HCT116 (cell line): ENCODE measurements around the gene PDE1A. TPM values are rescaled to one million over a fixed set of nuclear protein-coding genes. Genes with fewer than 3 reads are reported as not detected.

Experiments
- ATAC-seq: fragments of 200-7000 bp; cut with Tn5 transposase; 2 replicates; pipeline ENCODE4 v1.9.1; 2020; ENCODE audit warnings: mild to moderate bottlenecking, moderate library complexity
- BruUV-seq: library from RNA; stranded (reverse); fragments of 400-500 nt; replicated peaks from 2 replicates; lab custom pipeline; 2021; lab: Mats Ljungman, UMichigan
- CTCF ChIA-PET: fragments of 300-600 bp; sonication (Branson Sonifier 250); formaldehyde crosslinking; loops from one replicate; lab custom pipeline; 2021; ENCODE audit warnings: antibody characterized with exemption; lab: Charles Lee
- POLR2A ChIA-PET: fragments of 300-600, 350-600 bp; sonication (Branson Sonifier 250); formaldehyde crosslinking; loops from one replicate; lab custom pipeline; 2021; ENCODE audit warnings: antibody characterized with exemption; lab: Charles Lee
- RAD21 ChIA-PET, 2 experiments: fragments of 300-600 bp; sonication (Branson Sonifier 250); formaldehyde crosslinking; loops; one replicate each; lab custom pipeline; 2023; ENCODE audit warnings: low total read pairs in 2 of 2; ENCODE audit not compliant: uncharacterized antibody in 2 of 2, unreplicated experiment in 2 of 2, low non-redundant PET in 1 of 2; lab: Charles Lee
- DNase-seq: peaks from one replicate; pipeline ENCODE4 v3.0.0-alpha.2; 2010; ENCODE audit warnings: low read depth, low spot score
- H2AFZ ChIP-seq: fragments of 200-600 bp; shearing (Covaris generic), sonication (generic); 2 replicates; pipeline ENCODE4 v1.6.1; 2017; ENCODE audit warnings: low read depth, mixed run types, mixed read lengths, antibody characterized with exemption, low read length; ENCODE audit not compliant: poor library complexity, severe bottlenecking
- H3K27ac ChIP-seq: 2 replicates; pipeline ENCODE4 v1.5.1; 2012; ENCODE audit warnings: low read depth, low read length
- H3K27me3 ChIP-seq: fragments of 200-600 bp; sonication (generic); 2 replicates; pipeline ENCODE4 v1.6.1; 2016; ENCODE audit warnings: mixed run types, low read length, mixed read lengths; ENCODE audit not compliant: insufficient read depth
- H3K36me3 ChIP-seq, 2 experiments: fragments of 200-500 bp in 1 of 2; fragments of 200-600 bp in 1 of 2; sonication (Bioruptor generic) in 1 of 2; sonication (generic) in 1 of 2; 2 replicates each; pipeline versions ENCODE4 v1.5.1 to v1.6.1; 2014 to 2016; ENCODE audit warnings: low read length in 2 of 2, inconsistent platforms in 1 of 2, mixed read lengths in 1 of 2, mixed run types in 1 of 2; ENCODE audit not compliant: insufficient read depth in 2 of 2, control insufficient read depth in 1 of 2
- H3K4me1 ChIP-seq, 2 experiments: fragments of 200-600 bp in 1 of 2; sonication (generic) in 1 of 2; 2 replicates each; pipeline versions ENCODE4 v1.5.1 to v1.6.1; 2012 to 2017; ENCODE audit warnings: low read length in 2 of 2, inconsistent platforms in 1 of 2, mild to moderate bottlenecking in 1 of 2, mixed read lengths in 1 of 2, mixed run types in 1 of 2, moderate library complexity in 1 of 2; ENCODE audit not compliant: insufficient read depth in 2 of 2, control insufficient read depth in 1 of 2
- H3K4me2 ChIP-seq: fragments of 200-600 bp; sonication (generic); 2 replicates; pipeline ENCODE4 v1.6.1; 2017; ENCODE audit warnings: mixed run types, low read length, mixed read lengths
- H3K4me3 ChIP-seq, 2 experiments: fragments of 200-600 bp in 1 of 2; sonication (generic) in 1 of 2; replicated peaks in 1 of 2; 2 replicates each; pipeline ENCODE4 v1.5.1; 2011 to 2016; ENCODE audit warnings: low read length in 2 of 2, control low read depth in 1 of 2, low read depth in 1 of 2, mild to moderate bottlenecking in 1 of 2, mixed read lengths in 1 of 2, mixed run types in 1 of 2
- H3K79me2 ChIP-seq: fragments of 200-600 bp; sonication (generic); 2 replicates; pipeline ENCODE4 v1.6.1; 2017; ENCODE audit warnings: mild to moderate bottlenecking, mixed run types, low read length, moderate library complexity, mixed read lengths; ENCODE audit not compliant: insufficient read depth
- H3K9ac ChIP-seq: fragments of 200-600 bp; sonication (generic); 2 replicates; pipeline ENCODE4 v1.6.1; 2016; ENCODE audit warnings: low read length, mixed read lengths
- H3K9me2 ChIP-seq: fragments of 200-600 bp; sonication (generic), shearing (Covaris generic); 2 replicates; pipeline ENCODE4 v1.6.1; 2017; ENCODE audit warnings: mixed run types, mild to moderate bottlenecking, moderate library complexity; ENCODE audit not compliant: insufficient read depth
- H3K9me3 ChIP-seq, 2 experiments: fragments of 200-500 bp in 1 of 2; fragments of 200-600 bp in 1 of 2; sonication (Bioruptor generic) in 1 of 2; sonication (generic) in 1 of 2; 2 replicates each; pipeline ENCODE4 v1.6.1; 2014 to 2017; ENCODE audit warnings: low read length in 2 of 2, mixed read lengths in 2 of 2, inconsistent platforms in 1 of 2, low read depth in 1 of 2, mild to moderate bottlenecking in 1 of 2, mixed run types in 1 of 2, moderate library complexity in 1 of 2; ENCODE audit not compliant: control insufficient read depth in 1 of 2, insufficient read depth in 1 of 2
- H4K20me1 ChIP-seq: fragments of 200-600 bp; sonication (generic), shearing (Covaris generic); 2 replicates; pipeline ENCODE4 v1.6.1; 2017; ENCODE audit warnings: mixed run types, mild to moderate bottlenecking, moderate library complexity; ENCODE audit not compliant: insufficient read depth
- ATF3 ChIP-seq: IDR thresholded peaks from 2 replicates; pipeline ENCODE4 v1.6.1; 2012
- CEBPB ChIP-seq: IDR thresholded peaks from 2 replicates; pipeline ENCODE4 v1.6.1; 2012; ENCODE audit warnings: low read depth
- CTCF ChIP-seq, 3 experiments: fragments of 200-600 bp in 1 of 3; sonication (generic) in 1 of 3; IDR thresholded peaks in 2 of 3; conservative IDR thresholded peaks in 1 of 3; 2 replicates each; pipeline ENCODE4 v1.5.1; 2012 to 2017; ENCODE audit warnings: low read depth in 2 of 3, low read length in 2 of 3, antibody characterized with exemption in 1 of 3, borderline replicate concordance in 1 of 3, control low read depth in 1 of 3, mild to moderate bottlenecking in 1 of 3, mixed read lengths in 1 of 3, mixed run types in 1 of 3, moderate library complexity in 1 of 3; ENCODE audit not compliant: insufficient read depth in 1 of 3
- ELF1 ChIP-seq: IDR thresholded peaks from 2 replicates; pipeline ENCODE4 v1.6.1; 2012; ENCODE audit warnings: low read depth, borderline replicate concordance
- FOSL1 ChIP-seq: IDR thresholded peaks from 2 replicates; pipeline ENCODE4 v1.6.1; 2012; ENCODE audit warnings: low read depth
- MAX ChIP-seq: IDR thresholded peaks from 2 replicates; pipeline ENCODE4 v1.6.1; 2012
- POLR2A ChIP-seq: IDR thresholded peaks from 2 replicates; pipeline ENCODE4 v1.7.0; 2011; ENCODE audit warnings: borderline replicate concordance; ENCODE audit not compliant: insufficient read depth, insufficient read length; ENCODE audit errors: extremely low read depth
- POLR2AphosphoS5 ChIP-seq: IDR thresholded peaks from 2 replicates; pipeline ENCODE4 v1.6.1; 2011; ENCODE audit warnings: mild to moderate bottlenecking, low read depth, low read length, moderate library complexity
- RAD21 ChIP-seq: IDR thresholded peaks from 2 replicates; pipeline ENCODE4 v1.6.1; 2012; ENCODE audit warnings: low read depth, mild to moderate bottlenecking
- REST ChIP-seq: IDR thresholded peaks from 2 replicates; pipeline ENCODE4 v1.6.1; 2012; ENCODE audit warnings: low read depth
- SIN3A ChIP-seq: IDR thresholded peaks from 2 replicates; pipeline ENCODE4 v1.6.1; 2012; ENCODE audit warnings: low read depth
- SP1 ChIP-seq: IDR thresholded peaks from 2 replicates; pipeline ENCODE4 v1.6.1; 2012; ENCODE audit warnings: low read depth
- ZFX ChIP-seq: fragments of 450-650 bp; IDR thresholded peaks from 2 replicates; pipeline ENCODE4 v1.6.1; 2017
- ZNF274 ChIP-seq: fragments of 200-500 bp; sonication (Bioruptor generic); IDR thresholded peaks from 2 replicates; pipeline ENCODE4 v1.6.1; 2014; ENCODE audit warnings: mild to moderate bottlenecking, low read depth, low read length, inconsistent platforms
- intact Hi-C: fragments of 100-400 bp; cut with micrococcal nuclease; formaldehyde crosslinking; loops from 2 replicates; pipeline ENCODE4 v1.10.0; 2022
- total RNA-seq: library from RNA; stranded (reverse); gene quantifications from one replicate; pipeline ENCODE4 v1.2.1, GENCODE V29; 2021; ENCODE audit not compliant: unreplicated experiment

The PDE1A gene
- total RNA-seq, 1 experiment from 2014 or later = 0.12 TPM

GRCh38 chr2:182252534-182252933 is 174.3 kb downstream of the PDE1A start:
- Histone ChIP-seq H2AFZ (no peak overlapping the region), H4K20me1 (no peaks in the 10 kb centered on the region), H3K4me3 (no peak overlapping the region), H3K36me3 (no peaks in the 10 kb centered on the region), H3K79me2 (no peaks in the 10 kb centered on the region), H3K9me3 (no peaks in the 10 kb centered on the region), H3K4me1 (no peaks in the 10 kb centered on the region), H3K4me2 (no peak overlapping the region), H3K9me2 (no peaks in the 10 kb centered on the region; the same call in 1 of the 2 replicates), H3K27ac (no peak overlapping the region), H3K9ac (no peak overlapping the region), H3K27me3 (no peaks in the 10 kb centered on the region)
- BruUV-seq = no TSS peak
- ChIA-PET CTCF (no interaction called here), RAD21 (no interaction called here), POLR2A (no interaction called here)
- intact Hi-C loops = no loop called here
- ATAC-seq = no peak
- DNase-seq = no peak
- TF ChIP-seq POLR2AphosphoS5 (no peak), ZFX (no peak), CTCF (IDR thresholded peaks at IDR 0.05 in 2 of 3, conservative IDR thresholded peaks at IDR 0.05 in 1 of 3; ENCODE audit: borderline replicate concordance in 1 of 3, insufficient read depth in 1 of 3, low read depth in 2 of 3, low read length in 2 of 3) (no peak), CEBPB (no peak), ELF1 (no peak), FOSL1 (no peak), POLR2A (no peak), ATF3 (no peak)

GRCh38 chr2:182248898-182249297 is 177.9 kb downstream of the PDE1A start:
- no TSS peak for BruUV-seq
- Histone ChIP-seq H3K4me2 (no peak overlapping the region), H2AFZ (no peak overlapping the region), H3K36me3 (no peaks in the 10 kb centered on the region), H3K9ac (no peak overlapping the region), H3K9me2 (no peaks in the 10 kb centered on the region; the same call in 1 of the 2 replicates), H3K27ac (no peak overlapping the region), H3K9me3 (no peaks in the 10 kb centered on the region), H4K20me1 (no peaks in the 10 kb centered on the region), H3K4me3 (no peak overlapping the region), H3K79me2 (no peaks in the 10 kb centered on the region), H3K4me1 (no peaks in the 10 kb centered on the region), H3K27me3 (no peaks in the 10 kb centered on the region)
- DNase-seq = no peak
- ATAC-seq = no peak
- ChIA-PET CTCF (interaction anchor here (0.8 kb wide), 1 partner anchor 8 kb away, joined by 4 read pairs; no protein-coding TSS in a partner anchor), RAD21 (no interaction called here), POLR2A (no interaction called here)
- intact Hi-C loops = no loop called here
- TF ChIP-seq SIN3A = no peak
- TF ChIP-seq REST = no peak
- no peak for TF ChIP-seq SP1
- no peak for TF ChIP-seq ZNF274
- no peak for TF ChIP-seq ZFX
- no peak for TF ChIP-seq RAD21
- TF ChIP-seq MAX = no peak
